Umbilical cord (tissue), 2 donors: Measurements from ENCODE around the gene ZNF280A. TPM values are rescaled to one million over a fixed set of nuclear protein-coding genes. Genes with fewer than 3 reads are reported as not detected.
A peak's percentile ranks its signal among the peaks of the same experiment; 100 is the strongest.
"Not testable (repeated sequence)": the region's sequence is repeated elsewhere in the genome, so short reads cannot be mapped to it uniquely, and the experiment has no call there.

ENCODE experiments used
- DNase-seq: peaks from one replicate; pipeline ENCODE4 v3.0.0-alpha.2; 2015; ENCODE audit warnings: low spot score
- total RNA-seq: library from RNA; depleted of rRNA; stranded (reverse); fragments of >200 nt; gene quantifications from one replicate; pipeline ENCODE4 v1.2.3, GENCODE V29; 2014; ENCODE audit warnings: low replicate concordance; ENCODE audit not compliant: insufficient read depth

The ZNF280A gene
- total RNA-seq, 1 donor from 2014 or later: 2.4 TPM

DNA sequence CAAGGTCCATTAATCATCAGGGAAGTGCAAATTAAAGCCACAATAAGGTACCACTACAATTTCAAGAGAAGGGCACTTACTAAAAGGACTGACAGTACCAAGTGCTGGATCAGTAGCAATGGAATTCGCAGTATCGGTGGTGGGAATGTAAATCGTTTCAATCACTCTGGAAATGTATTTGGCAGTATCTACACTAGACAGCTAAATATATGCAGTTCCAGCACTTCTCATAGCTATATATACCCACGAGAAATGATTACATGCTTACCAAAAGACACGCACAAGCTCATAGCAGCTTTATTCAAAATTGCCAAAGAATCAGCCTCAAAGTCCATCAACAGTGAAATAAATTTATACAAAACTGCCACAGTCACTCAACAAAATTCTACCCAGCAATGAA lies 7.1 kb downstream of the ZNF280A start:
- no peak for DNase-seq

DNA sequence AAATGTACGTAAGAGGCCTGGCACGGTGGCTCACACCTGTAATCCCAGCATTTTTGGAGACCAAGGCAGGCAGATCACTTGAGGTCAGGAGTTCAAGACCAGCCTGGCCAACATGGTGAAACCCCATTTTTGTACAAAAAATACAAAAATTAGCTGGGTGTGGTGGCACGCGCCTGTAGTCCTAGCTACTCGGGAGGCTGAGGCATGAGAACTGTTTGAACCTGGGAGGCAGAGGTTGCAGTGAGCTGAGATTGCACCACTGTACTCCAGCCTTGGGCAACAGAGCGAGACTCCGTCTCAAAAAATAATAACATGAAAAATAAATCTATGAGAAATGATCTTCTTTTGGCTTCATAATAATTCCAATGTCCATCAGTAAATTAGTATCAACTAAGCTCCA lies 9.2 kb downstream of the ZNF280A start:
- DNase-seq: not testable (repeated sequence)

DNA sequence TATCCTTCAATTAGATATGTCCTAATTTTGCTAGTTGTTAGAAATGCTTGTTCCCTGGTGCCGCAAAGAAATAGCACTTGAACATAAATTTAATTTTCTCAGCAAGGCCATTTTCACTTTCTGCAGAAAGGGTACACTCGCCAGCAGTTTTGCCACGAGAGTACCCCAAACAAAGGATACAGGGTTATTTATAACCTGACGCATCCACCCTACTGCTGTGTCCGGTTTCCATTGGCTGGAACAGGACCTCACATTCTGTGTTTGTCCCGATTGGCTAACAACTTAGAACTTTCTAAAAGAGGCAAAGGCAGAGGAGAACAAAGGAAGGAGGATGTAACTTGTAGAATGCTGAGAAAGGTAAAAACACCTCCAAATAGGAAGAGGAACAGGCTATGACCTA lies 10.2 kb downstream of the ZNF280A start:
- not testable (repeated sequence) for DNase-seq

DNA sequence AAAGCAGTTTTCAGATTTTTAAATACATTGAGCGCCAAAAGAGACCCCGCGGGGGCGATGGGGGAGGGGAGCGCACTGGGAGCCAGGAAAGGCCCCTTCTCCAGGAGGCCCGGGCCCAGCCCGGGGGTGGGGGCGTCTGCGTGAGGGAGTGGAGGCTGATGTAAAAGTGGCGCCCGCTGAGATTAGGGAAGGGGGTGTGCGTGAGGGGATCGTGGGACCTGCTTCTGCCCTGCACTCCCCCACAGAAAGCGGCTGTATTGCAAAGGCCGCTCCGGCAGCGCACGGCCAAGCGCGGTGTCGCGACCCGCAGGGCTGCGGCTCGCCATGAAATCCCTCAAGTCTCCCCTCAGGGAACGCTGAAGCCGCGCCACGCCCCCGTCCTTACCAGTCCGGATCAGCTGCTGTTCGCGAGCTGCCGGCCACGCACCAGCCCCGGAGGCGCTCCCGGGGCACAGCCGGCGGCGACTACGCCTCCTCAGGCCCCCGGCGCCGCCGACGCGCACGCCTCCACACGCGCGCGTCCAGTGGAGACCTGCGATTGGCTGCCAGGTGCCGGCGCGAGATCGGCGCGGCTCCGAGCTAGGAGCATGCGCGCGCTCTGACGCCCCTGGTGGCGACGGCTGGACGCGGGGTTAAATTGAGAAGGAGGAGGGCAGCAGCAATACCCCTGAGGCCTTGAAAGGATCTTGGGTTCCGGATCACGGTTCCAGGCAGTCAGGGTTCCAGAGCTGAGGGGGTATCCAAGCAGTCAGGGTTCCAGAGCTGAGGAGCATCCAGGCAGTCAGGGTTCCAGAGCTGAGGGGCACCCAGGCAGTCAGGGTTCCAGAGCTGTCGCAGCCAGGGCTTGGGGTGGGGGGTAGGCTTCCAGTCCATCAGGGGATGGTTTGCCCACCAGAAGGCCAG lies 11.5 kb downstream of the ZNF280A start, which contains the start of gene ZNF280B:
ZNF280B (minus strand) TSS at position 469 of the 903 bp plus-strand sequence. CDS start 19,344 bp downstream, outside the sequence.
- DNase-seq: peak; percentile 74

- DNase-seq: no peak
Measured at GRCh38 chr22:22507743-22508273, 12.3 kb downstream of the ZNF280A start.

DNA sequence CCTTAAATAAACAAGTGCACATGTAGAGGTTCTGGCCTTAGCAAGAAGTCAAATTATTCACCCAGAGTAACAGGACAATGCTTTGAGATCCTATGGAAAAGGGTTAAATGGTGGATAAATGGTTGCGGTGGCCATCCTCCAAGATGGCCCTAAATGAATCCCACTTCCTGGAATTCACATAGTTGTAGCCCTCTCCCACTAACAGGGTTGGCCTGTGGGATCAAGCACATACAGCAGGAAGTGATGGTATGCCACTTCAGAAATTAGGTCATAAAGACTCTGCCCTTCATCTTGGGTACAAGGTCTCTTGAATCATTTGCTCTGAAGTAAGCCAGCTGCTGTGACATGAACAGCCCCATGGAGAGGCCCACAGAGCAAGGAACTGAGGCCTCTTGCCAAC lies 13.3 kb downstream of the ZNF280A start:
- DNase-seq: no peak

- no peak for DNase-seq
Measured at GRCh38 chr22:22498267-22498666, 21.8 kb downstream of the ZNF280A start.

DNA sequence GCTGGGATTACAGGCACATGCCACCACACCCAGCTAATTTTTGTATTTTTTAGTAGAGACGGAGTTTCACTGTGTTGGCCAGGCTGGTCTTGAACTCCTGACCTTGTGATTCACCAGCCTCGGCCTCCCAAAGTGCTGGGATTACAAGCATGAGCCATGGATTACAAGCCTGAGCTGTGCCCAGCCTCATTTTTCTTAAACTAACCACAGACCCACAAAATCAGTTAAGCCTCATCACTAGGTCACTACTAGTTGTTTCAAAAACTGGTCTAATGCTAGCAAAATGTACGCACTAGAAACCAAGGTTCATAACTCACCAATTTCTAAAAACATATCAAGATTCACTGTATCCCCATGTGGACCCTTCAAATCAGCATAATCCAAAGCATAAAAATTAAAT lies 28.5 kb downstream of the ZNF280A start:
- DNase-seq: not testable (repeated sequence)

DNA sequence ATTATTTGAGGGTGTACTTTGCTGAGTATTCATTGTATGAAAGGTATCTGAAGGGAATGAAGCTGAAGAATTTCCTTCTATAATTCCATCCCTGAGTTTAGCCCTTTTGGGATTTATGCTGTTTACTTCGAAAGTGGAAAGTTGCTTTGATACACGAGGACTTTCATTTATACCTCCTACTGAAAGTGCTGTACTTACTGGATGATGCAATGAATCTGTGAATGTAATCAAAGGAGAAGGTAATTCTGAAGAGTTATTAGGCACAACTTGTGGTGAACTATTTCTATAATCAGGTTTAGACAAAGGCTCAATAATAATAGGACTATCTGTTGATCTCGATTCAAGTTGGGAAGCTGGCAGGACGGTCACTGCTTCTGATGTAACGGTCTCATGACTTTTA lies 31.3 kb downstream of the ZNF280A start:
- DNase-seq: no peak

- no peak for DNase-seq
Measured at GRCh38 chr22:22487869-22488597, 32.0 kb downstream of the ZNF280A start.

DNA sequence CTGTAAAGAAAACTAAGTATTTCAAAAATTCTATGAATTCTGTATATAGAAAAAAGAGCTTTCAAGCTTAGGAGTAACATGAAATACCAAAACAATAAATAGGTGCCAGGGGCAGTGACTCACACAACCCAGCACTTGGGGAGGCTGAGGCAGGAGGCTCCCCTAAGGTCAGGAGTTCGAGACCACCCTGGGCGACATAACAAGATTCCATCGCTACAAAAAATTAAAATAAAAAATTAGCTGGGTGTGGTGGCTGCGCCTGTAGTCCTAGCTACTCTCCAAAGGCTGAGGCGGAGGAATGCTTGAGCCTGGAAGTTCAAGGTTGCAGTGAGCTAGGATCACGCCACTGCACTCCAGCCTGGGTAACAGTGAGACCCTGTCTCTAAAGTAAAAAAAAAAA lies 33.0 kb downstream of the ZNF280A start:
- DNase-seq: no peak

DNA sequence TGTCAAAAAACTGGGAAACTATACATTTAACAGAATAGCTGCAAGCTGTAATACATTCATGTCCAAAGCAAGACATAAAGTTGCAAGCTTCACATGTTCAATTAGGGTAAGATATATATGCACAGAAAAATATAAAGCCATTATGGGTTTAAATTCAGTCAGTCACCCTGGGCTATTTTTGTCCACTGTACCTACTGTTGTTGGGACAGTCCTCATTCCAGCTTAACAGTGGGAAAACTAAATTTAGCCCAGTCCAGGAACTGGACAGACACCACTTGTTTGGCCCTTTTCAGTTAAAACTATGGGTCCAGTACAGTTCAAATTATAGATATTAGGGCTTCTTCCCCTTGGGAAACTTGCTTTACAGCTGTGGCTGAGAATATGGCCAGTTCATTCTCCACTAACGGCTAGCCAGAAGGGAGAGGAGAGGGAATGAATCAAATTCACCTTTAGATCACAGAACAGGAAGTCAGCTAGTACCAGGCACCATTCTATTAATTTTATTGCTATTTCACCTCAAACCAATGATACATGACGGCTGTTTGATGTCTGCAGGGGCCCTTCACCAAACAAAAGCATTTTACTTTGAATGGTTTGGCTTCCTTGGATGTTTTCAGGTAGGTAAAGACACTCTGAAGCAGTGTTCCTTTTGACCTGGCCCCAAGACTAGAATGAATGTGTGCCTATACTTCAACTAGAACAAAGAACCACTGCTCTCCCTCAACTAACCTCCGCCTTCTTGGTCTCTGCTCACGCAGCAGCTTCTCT lies 33.8 kb downstream of the ZNF280A start:
- DNase-seq: no peak

DNA sequence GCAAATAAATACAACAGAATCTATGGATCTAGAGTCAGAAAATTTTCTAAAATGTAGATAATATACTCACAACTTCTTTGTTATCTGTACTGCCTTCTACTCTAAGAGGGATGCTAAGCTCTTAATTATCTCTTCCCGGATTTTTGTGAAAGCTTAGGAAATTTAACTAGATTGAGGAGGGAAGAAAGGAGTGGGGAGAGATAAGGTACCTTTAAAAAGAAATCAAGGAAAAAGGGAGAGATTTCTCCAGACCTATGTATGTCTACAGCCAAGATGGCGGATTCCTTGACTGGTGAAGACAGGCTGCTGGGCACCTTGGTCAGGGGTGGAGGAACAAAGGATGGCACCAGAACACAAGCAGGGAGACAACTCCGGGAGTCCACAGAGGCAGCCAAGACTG lies 34.5 kb downstream of the ZNF280A start:
- no peak for DNase-seq

- no peak for DNase-seq
Measured at GRCh38 chr22:22484023-22484422, 36.0 kb downstream of the ZNF280A start.

DNA sequence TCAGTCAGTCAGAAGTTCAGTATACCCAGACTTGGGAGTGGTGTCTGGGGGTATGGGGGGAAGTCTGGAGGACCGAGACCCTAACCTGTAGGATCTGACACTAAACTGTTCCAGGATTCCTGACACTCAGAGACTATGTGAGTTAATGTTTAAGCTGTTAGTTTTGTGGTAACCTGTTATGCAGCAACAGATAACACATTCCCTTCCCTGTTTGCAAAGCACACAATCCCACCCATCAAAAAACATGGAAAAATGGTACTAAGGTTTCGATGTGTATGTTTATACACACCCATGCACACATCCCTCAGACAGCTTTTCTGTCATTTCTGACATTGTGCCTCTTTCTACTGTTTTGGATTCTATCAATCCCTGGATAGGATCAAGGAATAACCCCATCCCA lies 39.1 kb downstream of the ZNF280A start:
- no peak for DNase-seq

DNA sequence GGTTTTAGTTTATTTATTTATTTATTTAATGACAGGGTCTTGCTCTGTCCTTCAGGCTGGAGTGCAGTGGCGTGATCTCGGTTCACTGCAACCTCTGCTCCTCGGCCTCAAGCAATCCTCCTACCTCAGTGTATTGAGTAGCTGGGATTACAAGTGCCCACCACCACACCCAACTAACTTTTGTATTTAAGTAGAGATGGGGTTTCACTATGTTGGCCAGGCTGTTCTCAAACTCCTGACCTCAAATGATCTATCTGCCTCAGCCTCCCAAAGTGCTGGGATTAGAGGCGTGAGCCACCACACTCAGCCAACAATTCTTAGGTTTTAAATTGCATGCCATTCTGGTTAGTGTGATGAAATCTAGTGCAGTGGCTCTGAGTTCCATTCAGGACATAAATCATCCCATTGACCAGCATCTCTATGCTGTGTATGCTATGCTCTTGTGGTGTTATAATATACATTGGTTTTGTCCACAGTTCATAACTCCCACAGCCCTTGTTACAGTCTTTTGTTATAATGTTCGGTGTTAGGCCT lies 40.0 kb downstream of the ZNF280A start:
- DNase-seq: no peak

- DNase-seq: no peak
Measured at GRCh38 chr22:22479116-22479515, 41.0 kb downstream of the ZNF280A start.

DNA sequence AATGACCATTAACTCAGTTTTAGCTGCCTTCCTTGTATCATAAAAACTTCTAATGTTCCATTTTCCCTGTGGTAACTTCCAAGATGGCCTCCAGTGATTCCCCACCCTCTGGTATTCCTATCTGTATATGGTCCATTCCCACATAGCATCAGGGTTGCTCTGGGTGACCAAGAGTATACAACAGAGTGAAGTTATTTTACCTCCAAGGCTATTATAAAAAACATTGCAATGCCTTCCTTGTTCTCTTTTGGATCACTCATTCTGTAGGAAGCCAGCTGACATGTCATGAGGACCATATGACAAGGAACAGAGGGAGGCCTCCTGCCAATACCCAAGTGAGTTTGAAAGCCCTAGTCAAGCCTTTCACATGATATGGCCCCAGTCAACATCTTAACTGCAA lies 41.6 kb downstream of the ZNF280A start:
- no peak for DNase-seq

DNA sequence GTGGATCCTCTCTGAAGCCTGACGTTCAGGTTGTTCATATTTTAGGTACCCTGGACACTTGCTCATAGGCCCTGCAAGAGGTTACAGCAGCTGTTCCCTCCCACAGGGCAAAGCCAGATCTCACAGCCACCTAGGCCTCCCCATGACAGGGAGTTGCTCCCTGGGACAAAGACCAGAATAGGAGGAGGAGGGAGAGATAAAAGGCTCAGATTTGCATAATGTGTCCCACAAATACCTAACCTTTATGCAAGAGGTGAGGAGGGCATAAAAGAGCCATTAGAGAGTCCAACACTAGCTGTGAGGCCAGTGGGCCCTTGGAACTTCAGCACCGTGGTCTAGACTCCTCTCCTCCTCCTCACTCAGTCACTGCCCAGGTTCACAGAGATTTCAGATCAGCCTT lies 45.3 kb downstream of the ZNF280A start:
- no peak for DNase-seq

DNA sequence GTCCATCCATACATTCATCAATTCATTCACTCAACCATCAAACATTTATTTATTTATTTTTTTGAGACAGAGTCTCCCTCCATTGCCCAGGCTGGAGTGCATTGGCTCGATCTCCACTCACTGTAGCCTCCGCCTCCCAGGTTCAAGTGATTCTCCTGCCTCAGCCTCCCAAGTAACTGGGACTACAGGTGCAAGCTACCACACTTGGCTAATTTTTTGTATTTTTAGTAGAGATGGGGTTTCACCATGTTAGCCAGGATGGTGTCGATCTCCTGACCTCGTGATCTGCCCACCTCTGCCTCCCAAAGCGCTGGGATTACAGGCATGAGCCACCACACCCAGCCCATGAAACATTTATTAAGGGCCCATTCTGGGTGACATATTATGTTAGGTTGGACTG lies 49.0 kb downstream of the ZNF280A start:
- DNase-seq: not testable (repeated sequence)

GRCh38 chr22:22469527-22469926 lies 50.5 kb downstream of the ZNF280A start:
- DNase-seq: no peak
